HFFc6 (cell line): ENCODE measurements around the gene FGF12. TPM values are rescaled to one million over a fixed set of nuclear protein-coding genes. Genes with fewer than 3 reads are reported as not detected.

ENCODE experiments used
- DNase-seq: peaks from one replicate; pipeline ENCODE4 v3.0.0-alpha.2; 2018
- H3K27ac Mint-ChIP-seq: 2 replicates; pipeline ENCODE4 v1.8.0; 2020; ENCODE audit warnings: mild to moderate bottlenecking, mixed read lengths
- H3K27me3 Mint-ChIP-seq: 2 replicates; pipeline ENCODE4 v1.8.0; 2021; ENCODE audit warnings: mild to moderate bottlenecking, moderate library complexity, mixed read lengths; ENCODE audit not compliant: insufficient read depth
- H3K36me3 Mint-ChIP-seq: 2 replicates; pipeline ENCODE4 v1.8.0; 2021; ENCODE audit warnings: low read depth, mixed read lengths
- H3K4me1 Mint-ChIP-seq: 2 replicates; pipeline ENCODE4 v1.8.0; 2020; ENCODE audit warnings: low read depth, mixed read lengths
- H3K4me3 Mint-ChIP-seq: 2 replicates; pipeline ENCODE4 v1.8.0; 2020; ENCODE audit warnings: mild to moderate bottlenecking, moderate library complexity, mixed read lengths
- H3K9me3 Mint-ChIP-seq: 2 replicates; pipeline ENCODE4 v1.8.0; 2020; ENCODE audit warnings: mild to moderate bottlenecking, mixed read lengths
- CTCF ChIP-seq: fragments of 200-600 bp; sonication (generic); IDR thresholded peaks from 2 replicates; pipeline ENCODE4 v1.5.0; 2021; ENCODE audit warnings: antibody characterized with exemption, mild to moderate bottlenecking
- total RNA-seq, 6 experiments: library from RNA; stranded (reverse); fragmentation: NEBNext Ultra II Directional; extraction: Animal tissue kit (Norgen Biotek cat#: 25700); gene quantifications; 2 replicates in 1 of 6; 3 replicates in 5 of 6; pipeline ENCODE4 v1.2.3, GENCODE V29; 2021

The FGF12 gene
- total RNA-seq, 6 experiments from 2014 or later, result not detected

- no peak for DNase-seq
- no peaks in the 10 kb centered on the region; the same call in 1 of the 2 replicates for H3K27me3 Mint-ChIP-seq
- no peak for TF ChIP-seq CTCF
- no peaks in the 10 kb centered on the region for H3K36me3 Mint-ChIP-seq
- no peaks in the 10 kb centered on the region for H3K4me1 Mint-ChIP-seq
- H3K27ac Mint-ChIP-seq, result no peak overlapping the region
- H3K4me3 Mint-ChIP-seq, result no peak overlapping the region
- H3K9me3 Mint-ChIP-seq, result peaks cover 40% of the 10 kb centered on the region
These were observed 74.6 kb downstream of the FGF12 start for GRCh38 chr3:192652727-192653126.

- Mint-ChIP-seq H3K9me3 (peaks cover 33% of the 10 kb centered on the region), H3K36me3 (no peaks in the 10 kb centered on the region), H3K27me3 (no peaks in the 10 kb centered on the region; the same call in 1 of the 2 replicates), H3K27ac (no peak overlapping the region), H3K4me3 (no peak overlapping the region), H3K4me1 (no peaks in the 10 kb centered on the region)
- no peak for TF ChIP-seq CTCF
- no peak for DNase-seq
These were observed 75.4 kb downstream of the FGF12 start for GRCh38 chr3:192651836-192652512.

- Mint-ChIP-seq H3K27me3 (no peaks in the 10 kb centered on the region; the same call in 1 of the 2 replicates), H3K4me3 (no peak overlapping the region), H3K36me3 (no peaks in the 10 kb centered on the region), H3K27ac (no peak overlapping the region), H3K9me3 (peaks cover 36% of the 10 kb centered on the region), H3K4me1 (no peaks in the 10 kb centered on the region)
- TF ChIP-seq CTCF, result no peak
- no peak for DNase-seq
These were observed 81.9 kb downstream of the FGF12 start for GRCh38 chr3:192645437-192645836.

- no peak for TF ChIP-seq CTCF
- Mint-ChIP-seq H3K4me3 (no peak overlapping the region), H3K27me3 (no peaks in the 10 kb centered on the region), H3K36me3 (no peaks in the 10 kb centered on the region), H3K4me1 (no peaks in the 10 kb centered on the region), H3K9me3 (peaks cover 28% of the 10 kb centered on the region), H3K27ac (no peak overlapping the region)
- no peak for DNase-seq
These were observed 84.7 kb downstream of the FGF12 start for GRCh38 chr3:192642651-192643050.

- H3K27me3 Mint-ChIP-seq, result no peaks in the 10 kb centered on the region
- H3K4me3 Mint-ChIP-seq, result no peak overlapping the region
- no peaks in the 10 kb centered on the region for H3K36me3 Mint-ChIP-seq
- no peak for TF ChIP-seq CTCF
- no peak overlapping the region for H3K27ac Mint-ChIP-seq
- H3K4me1 Mint-ChIP-seq, result no peaks in the 10 kb centered on the region
- no peak for DNase-seq
- H3K9me3 Mint-ChIP-seq, result peaks cover 32% of the 10 kb centered on the region
These were observed 85.4 kb downstream of the FGF12 start for GRCh38 chr3:192641919-192642318.
